Progenitor cell of endocrine pancreas (in vitro differentiated cells): ENCODE data around the gene BBLN. TPM values are rescaled to one million over a fixed set of nuclear protein-coding genes. Genes with fewer than 3 reads are reported as not detected.

Experiments
- DNase-seq: peaks from one replicate; pipeline ENCODE4 v3.0.0; 2021; ENCODE audit warnings: low spot score; ENCODE audit not compliant: unreplicated experiment
- H3K27ac Mint-ChIP-seq: 2 replicates; pipeline ENCODE4 v1.8.0; 2021; ENCODE audit warnings: mild to moderate bottlenecking, moderate library complexity, mixed read lengths
- H3K27me3 Mint-ChIP-seq: 2 replicates; pipeline ENCODE4 v1.8.0; 2021; ENCODE audit warnings: mixed read lengths
- H3K36me3 Mint-ChIP-seq: 2 replicates; pipeline ENCODE4 v1.8.0; 2022; ENCODE audit warnings: mixed read lengths; ENCODE audit not compliant: insufficient read depth
- H3K4me1 Mint-ChIP-seq: 2 replicates; pipeline ENCODE4 v1.8.0; 2021; ENCODE audit warnings: low read depth, mixed read lengths
- H3K4me3 Mint-ChIP-seq: 2 replicates; pipeline ENCODE4 v1.8.0; 2021; ENCODE audit warnings: low read depth, mild to moderate bottlenecking, moderate library complexity, mixed read lengths
- H3K9me3 Mint-ChIP-seq: 2 replicates; pipeline ENCODE4 v1.8.0; 2021; ENCODE audit warnings: low read depth, mixed read lengths
- total RNA-seq: library from RNA; stranded (reverse); gene quantifications from 2 replicates; pipeline ENCODE4 v1.2.1, GENCODE V29; 2021
- TF ChIP-seq, protein P1 (sequence below): fragments of 200-600 bp; sonication (generic); IDR thresholded peaks from one replicate; pipeline ENCODE4 v1.5.0; 2021; ENCODE audit warnings: antibody characterized with exemption, mild to moderate bottlenecking; ENCODE audit not compliant: unreplicated experiment

BBLN gene
- total RNA-seq, 1 donor from 2014 or later = 57.3 TPM

DNA sequence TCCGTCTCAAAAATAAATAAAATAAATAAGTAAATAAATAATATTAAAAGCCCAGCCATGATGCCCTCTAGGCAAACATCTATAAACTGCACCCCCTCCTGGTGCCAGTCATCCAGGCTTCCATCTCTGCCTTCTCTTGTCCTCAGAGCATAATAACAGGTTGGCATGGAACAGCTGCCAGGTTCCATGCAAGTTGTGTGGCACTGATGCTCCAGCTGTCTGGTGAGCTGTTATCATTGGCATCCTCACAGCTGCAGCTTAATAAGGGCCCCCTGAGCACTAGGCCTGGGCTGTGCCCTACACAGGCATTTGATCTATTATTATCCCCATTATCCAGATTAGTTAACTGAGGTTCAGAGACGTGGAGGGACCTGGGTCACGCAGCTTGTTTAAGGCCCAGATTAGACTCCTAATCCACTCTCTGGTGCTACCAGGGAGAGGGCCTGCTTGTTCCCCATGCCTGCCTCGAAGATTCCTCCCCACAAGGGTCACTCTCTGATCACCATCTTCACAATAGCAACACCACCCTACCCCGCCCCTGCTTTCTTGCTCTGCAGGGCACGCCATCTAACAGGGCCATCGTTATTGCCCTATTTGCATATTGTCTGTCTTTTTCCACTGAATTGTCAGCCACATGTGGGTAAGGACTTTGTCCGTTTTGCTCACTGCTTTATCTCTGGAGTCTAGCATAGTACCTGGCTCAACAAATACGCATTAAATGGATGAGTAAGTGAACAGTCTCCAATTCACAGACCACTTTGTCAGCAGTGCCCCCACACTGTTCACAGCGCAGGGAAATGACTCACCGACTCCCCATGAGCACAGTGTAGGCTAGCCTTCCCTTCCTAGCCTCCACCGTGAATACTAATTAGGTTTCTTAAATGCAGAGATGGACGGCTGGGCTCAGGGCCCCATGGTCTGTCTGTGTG is 41.6 kb downstream of the BBLN start:
- no peak overlapping the region for H3K4me3 Mint-ChIP-seq
- H3K27me3 Mint-ChIP-seq = peaks cover 16% of the 10 kb centered on the region
- peaks cover 8% of the 10 kb centered on the region for H3K4me1 Mint-ChIP-seq
- no peaks in the 10 kb centered on the region for H3K9me3 Mint-ChIP-seq
- TF ChIP-seq, protein P1, sequence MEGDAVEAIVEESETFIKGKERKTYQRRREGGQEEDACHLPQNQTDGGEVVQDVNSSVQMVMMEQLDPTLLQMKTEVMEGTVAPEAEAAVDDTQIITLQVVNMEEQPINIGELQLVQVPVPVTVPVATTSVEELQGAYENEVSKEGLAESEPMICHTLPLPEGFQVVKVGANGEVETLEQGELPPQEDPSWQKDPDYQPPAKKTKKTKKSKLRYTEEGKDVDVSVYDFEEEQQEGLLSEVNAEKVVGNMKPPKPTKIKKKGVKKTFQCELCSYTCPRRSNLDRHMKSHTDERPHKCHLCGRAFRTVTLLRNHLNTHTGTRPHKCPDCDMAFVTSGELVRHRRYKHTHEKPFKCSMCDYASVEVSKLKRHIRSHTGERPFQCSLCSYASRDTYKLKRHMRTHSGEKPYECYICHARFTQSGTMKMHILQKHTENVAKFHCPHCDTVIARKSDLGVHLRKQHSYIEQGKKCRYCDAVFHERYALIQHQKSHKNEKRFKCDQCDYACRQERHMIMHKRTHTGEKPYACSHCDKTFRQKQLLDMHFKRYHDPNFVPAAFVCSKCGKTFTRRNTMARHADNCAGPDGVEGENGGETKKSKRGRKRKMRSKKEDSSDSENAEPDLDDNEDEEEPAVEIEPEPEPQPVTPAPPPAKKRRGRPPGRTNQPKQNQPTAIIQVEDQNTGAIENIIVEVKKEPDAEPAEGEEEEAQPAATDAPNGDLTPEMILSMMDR = no peak
- no peaks in the 10 kb centered on the region for H3K36me3 Mint-ChIP-seq
- no peak for DNase-seq
- H3K27ac Mint-ChIP-seq = no peak overlapping the region

DNA sequence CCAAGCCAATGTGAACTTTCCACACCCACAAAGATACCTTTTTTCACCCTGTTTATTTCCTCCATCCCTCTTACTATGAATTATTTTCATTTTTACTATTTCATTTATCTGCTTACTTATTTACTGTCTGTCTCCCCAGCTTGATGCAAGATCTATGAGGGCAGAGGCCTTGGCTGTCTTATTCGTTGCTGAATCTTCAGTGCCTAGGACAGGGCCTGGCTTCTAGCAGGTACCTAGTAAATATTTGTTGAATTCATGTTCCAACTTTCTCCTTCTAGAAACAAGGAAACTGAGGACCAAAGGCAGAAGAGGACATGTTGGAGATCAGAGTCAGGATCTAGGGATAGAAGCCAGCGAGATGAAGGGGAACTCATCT is 42.6 kb downstream of the BBLN start:
- Mint-ChIP-seq H3K36me3 (no peaks in the 10 kb centered on the region), H3K4me3 (peak overlapping the region; percentile 71), H3K27ac (no peak overlapping the region), H3K9me3 (no peaks in the 10 kb centered on the region), H3K4me1 (peaks cover 13% of the 10 kb centered on the region), H3K27me3 (peaks cover 21% of the 10 kb centered on the region)
- TF ChIP-seq, protein P1 = no peak
- no peak for DNase-seq

DNA sequence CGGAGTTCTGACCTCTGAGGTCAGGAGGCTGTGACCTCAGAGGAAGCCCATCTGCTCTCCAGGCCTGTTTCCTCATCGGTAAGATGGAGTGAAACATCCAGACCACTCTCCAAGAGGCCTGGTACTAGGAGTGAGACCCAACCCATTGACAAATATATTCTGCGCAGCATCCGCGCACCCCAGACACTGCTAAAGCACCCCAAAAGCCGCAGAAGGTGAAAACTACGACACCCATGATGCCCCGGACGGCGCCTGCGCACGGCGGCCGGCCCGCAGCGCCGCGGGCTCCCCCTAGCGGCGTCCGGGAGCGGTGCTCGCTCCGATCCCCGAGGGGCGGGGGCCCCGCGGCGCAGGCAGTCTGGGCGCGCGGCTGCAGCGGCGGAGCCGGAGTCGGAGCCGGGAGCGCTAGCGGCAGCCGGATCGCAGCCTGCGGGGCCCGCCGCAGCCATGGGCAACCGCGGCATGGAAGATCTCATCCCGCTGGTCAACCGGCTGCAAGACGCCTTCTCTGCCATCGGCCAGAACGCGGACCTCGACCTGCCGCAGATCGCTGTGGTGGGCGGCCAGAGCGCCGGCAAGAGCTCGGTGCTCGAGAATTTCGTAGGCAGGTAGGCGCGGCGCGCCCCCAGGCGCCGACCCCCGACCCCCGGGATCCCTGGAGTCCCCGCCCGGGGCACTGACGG is 43.1 kb downstream of the BBLN start, which contains the start of gene DNM1:
Gene DNM1 (plus strand): TSS at position 356 of the 683 bp plus-strand sequence. CDS start 92 bp downstream, at position 448.
- no peaks in the 10 kb centered on the region for H3K36me3 Mint-ChIP-seq
- H3K27ac Mint-ChIP-seq = peak within 1 kb of the TSS; percentile 74

DNA sequence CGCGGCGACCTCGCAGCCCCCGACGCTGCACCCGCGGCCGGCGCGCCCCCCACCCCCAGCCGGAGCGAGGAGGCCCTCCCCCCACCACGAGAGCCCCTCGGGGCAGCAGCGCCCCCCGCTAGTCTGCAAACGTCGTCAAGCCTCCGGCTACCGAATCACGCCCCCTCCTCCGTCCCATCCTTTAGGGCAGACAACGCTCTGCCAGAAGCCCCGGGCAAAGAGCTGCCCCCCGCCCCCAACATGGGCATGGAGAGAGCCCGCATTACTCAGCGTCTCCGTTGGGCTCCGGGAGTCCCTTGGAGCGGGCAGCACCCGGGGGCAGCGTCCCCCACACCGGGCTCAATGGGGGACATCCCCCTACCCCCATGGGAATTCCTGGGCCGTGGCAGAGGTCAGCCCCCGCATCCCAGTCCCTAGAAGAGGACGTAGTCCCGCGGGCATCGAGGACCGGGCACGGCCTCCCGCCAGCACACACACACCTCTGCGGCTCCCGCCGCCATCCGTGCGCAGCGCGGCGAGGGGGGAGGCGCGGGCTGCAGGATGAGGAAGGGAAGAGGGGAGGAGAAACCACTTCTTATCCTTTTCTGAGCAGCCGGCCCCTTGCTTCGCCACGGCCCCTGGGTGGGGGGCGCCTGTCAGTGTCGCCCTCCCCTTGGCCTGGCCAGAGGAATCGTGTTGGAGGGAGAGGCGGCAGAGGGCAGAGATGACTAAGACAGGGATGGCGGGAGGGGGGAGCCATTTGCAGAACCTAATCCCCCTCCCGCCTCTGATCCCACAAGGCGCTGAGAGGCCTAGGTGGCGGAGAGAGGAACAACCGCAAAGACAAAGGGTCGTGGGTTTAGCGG is 43.9 kb downstream of the BBLN start:
- H3K9me3 Mint-ChIP-seq = no peaks in the 10 kb centered on the region
- no peak for DNase-seq
- peaks cover 24% of the 10 kb centered on the region for H3K27me3 Mint-ChIP-seq
- peaks cover 13% of the 10 kb centered on the region for H3K4me1 Mint-ChIP-seq
- H3K4me3 Mint-ChIP-seq = peak overlapping the region; percentile 67
- TF ChIP-seq, protein P1 = no peak
- H3K27ac Mint-ChIP-seq = no peak overlapping the region
- no peaks in the 10 kb centered on the region for H3K36me3 Mint-ChIP-seq

More for the DNA sequence above, 43.1 kb downstream of the BBLN start, which contains the start of gene DNM1:
- TF ChIP-seq, protein P1 = peak; percentile 92
- no peaks in the 10 kb centered on the region for H3K9me3 Mint-ChIP-seq
- peaks cover 21% of the 10 kb centered on the region for H3K27me3 Mint-ChIP-seq
- peaks cover 13% of the 10 kb centered on the region for H3K4me1 Mint-ChIP-seq
- H3K4me3 Mint-ChIP-seq = peak within 1 kb of the TSS; percentile 71
- peak; percentile 63 for DNase-seq

DNA sequence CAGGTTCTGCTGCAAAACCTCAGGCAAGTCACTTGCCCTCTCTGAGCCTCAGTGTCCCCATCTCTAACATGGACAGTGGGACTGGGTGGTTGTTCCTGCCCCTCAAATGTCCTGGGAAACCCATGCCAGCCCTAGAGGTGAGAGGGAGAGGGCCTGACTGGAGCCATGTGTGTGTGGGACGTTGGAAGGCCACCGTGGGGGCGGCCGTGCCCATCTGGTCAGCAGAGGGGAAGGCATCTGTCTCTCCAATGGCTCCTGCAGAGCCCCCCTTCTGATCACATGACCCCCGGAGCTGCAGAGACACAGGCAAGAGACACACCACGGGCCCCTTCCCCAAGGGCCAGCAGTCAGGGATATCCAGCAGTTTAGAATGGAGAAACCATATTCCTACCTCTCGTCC is 44.8 kb downstream of the BBLN start:
- TF ChIP-seq, protein P1 = no peak
- H3K4me1 Mint-ChIP-seq = peaks cover 13% of the 10 kb centered on the region
- peak overlapping the region; percentile 67 for H3K4me3 Mint-ChIP-seq

More for the DNA sequence above, 44.8 kb downstream of the BBLN start:
- Mint-ChIP-seq H3K36me3 (no peaks in the 10 kb centered on the region), H3K9me3 (no peaks in the 10 kb centered on the region), H3K27me3 (peaks cover 24% of the 10 kb centered on the region), H3K27ac (no peak overlapping the region)
- DNase-seq = no peak
